ENCODE measurements around the gene SPOPL. TPM values are rescaled to one million over a fixed set of nuclear protein-coding genes. Genes with fewer than 3 reads are reported as not detected.
A peak's percentile ranks its signal among the peaks of the same experiment; 100 is the strongest.

SPOPL gene
- total and polyA plus RNA-seq, 2 experiments from 2014 or later, result 3.4 to 13.6 TPM

GRCh38 chr2:138564586-138565229, 63.1 kb downstream of the SPOPL start:
- H3K4me1 ChIP-seq (ENCODE audit: low read depth), result no peaks in the 10 kb centered on the region
- H3K4me3 ChIP-seq, result no peak overlapping the region
- H3K27ac ChIP-seq, result no peak overlapping the region
- TF ChIP-seq CTCF (IDR thresholded peaks at IDR 0.05; ENCODE audit: low read depth, low read length), result no peak
- DNase-seq (ENCODE audit: low read depth in 1 of 2, low spot score in 1 of 2), result no peak
- no peaks in the 10 kb centered on the region for H3K9me3 ChIP-seq (ENCODE audit: low read depth)
- peaks cover 30% of the 10 kb centered on the region for H3K36me3 ChIP-seq
- no peaks in the 10 kb centered on the region for H3K27me3 ChIP-seq

GRCh38 chr2:138565230-138565598, 63.6 kb downstream of the SPOPL start:
- no peaks in the 10 kb centered on the region for H3K9me3 ChIP-seq (ENCODE audit: low read depth)
- H3K4me1 ChIP-seq (ENCODE audit: low read depth), result no peaks in the 10 kb centered on the region
- DNase-seq (ENCODE audit: low read depth in 1 of 2, low spot score in 1 of 2), result no peak
- no peaks in the 10 kb centered on the region for H3K27me3 ChIP-seq
- H3K36me3 ChIP-seq, result peaks cover 35% of the 10 kb centered on the region
- TF ChIP-seq CTCF (IDR thresholded peaks at IDR 0.05; ENCODE audit: low read depth, low read length), result no peak
- H3K4me3 ChIP-seq, result no peak overlapping the region
- no peak overlapping the region for H3K27ac ChIP-seq

- no peak overlapping the region for H3K27ac ChIP-seq
- no peaks in the 10 kb centered on the region for H3K27me3 ChIP-seq
- peak; percentile 18 to 25 for DNase-seq (ENCODE audit: low read depth in 1 of 2, low spot score in 1 of 2)
- no peak overlapping the region for H3K4me3 ChIP-seq
- H3K4me1 ChIP-seq (ENCODE audit: low read depth), result peaks cover 8% of the 10 kb centered on the region
- H3K9me3 ChIP-seq (ENCODE audit: low read depth), result no peaks in the 10 kb centered on the region
- peaks cover 24% of the 10 kb centered on the region for H3K36me3 ChIP-seq
- no peak for TF ChIP-seq CTCF (IDR thresholded peaks at IDR 0.05; ENCODE audit: low read depth, low read length)
Measured at GRCh38 chr2:138572318-138572717, 70.7 kb downstream of the SPOPL start.

- DNase-seq (ENCODE audit: low read depth in 1 of 2, low spot score in 1 of 2), result no peak
- H3K4me3 ChIP-seq, result no peak overlapping the region
- H3K9me3 ChIP-seq (ENCODE audit: low read depth), result no peaks in the 10 kb centered on the region
- H3K4me1 ChIP-seq (ENCODE audit: low read depth), result peaks cover 5% of the 10 kb centered on the region
- TF ChIP-seq CTCF (IDR thresholded peaks at IDR 0.05; ENCODE audit: low read depth, low read length), result no peak
- H3K27me3 ChIP-seq, result no peaks in the 10 kb centered on the region
- H3K36me3 ChIP-seq, result no peaks in the 10 kb centered on the region
- no peak overlapping the region for H3K27ac ChIP-seq
Measured at GRCh38 chr2:138577066-138577465, 75.5 kb downstream of the SPOPL start.

- no peaks in the 10 kb centered on the region for H3K4me1 ChIP-seq (ENCODE audit: low read depth)
- H3K27ac ChIP-seq, result no peak overlapping the region
- no peak for DNase-seq (ENCODE audit: low read depth in 1 of 2, low spot score in 1 of 2)
- H3K27me3 ChIP-seq, result no peaks in the 10 kb centered on the region
- no peak for TF ChIP-seq CTCF (IDR thresholded peaks at IDR 0.05; ENCODE audit: low read depth, low read length)
- no peaks in the 10 kb centered on the region for H3K9me3 ChIP-seq (ENCODE audit: low read depth)
- H3K4me3 ChIP-seq, result no peak overlapping the region
- no peaks in the 10 kb centered on the region for H3K36me3 ChIP-seq
Measured at GRCh38 chr2:138579556-138579955, 78.0 kb downstream of the SPOPL start.
